HepG2 (cell line): Measurements from ENCODE around the gene ASB16. TPM values are rescaled to one million over a fixed set of nuclear protein-coding genes. Genes with fewer than 3 reads are reported as not detected.

Source experiments
- ATAC-seq: fragments of 200-7000 bp; cut with Tn5 transposase; 3 replicates; pipeline ENCODE4 v1.9.1; 2020; ENCODE audit warnings: mild to moderate bottlenecking, moderate library complexity
- BruUV-seq: library from RNA; stranded (reverse); fragments of 400-500 nt; replicated peaks from 2 replicates; lab custom pipeline; 2021; lab: Mats Ljungman, UMichigan
- CTCF ChIA-PET: fragments of 300-600 bp; formaldehyde crosslinking; extraction: SDS; loops from one replicate; lab custom pipeline; 2021; ENCODE audit warnings: low total read pairs, inconsistent platforms, low intra/inter-chr PET ratio; lab: Yijun Ruan, JAX
- POLR2A ChIA-PET: fragments of 350-600 bp; sonication (Branson Sonifier 250); formaldehyde crosslinking; loops from one replicate; lab custom pipeline; 2020; ENCODE audit warnings: antibody characterized with exemption, inconsistent platforms; lab: Yijun Ruan, JAX
- DNase-seq: peaks from one replicate; pipeline ENCODE4 v3.0.0-alpha.2; 2015; ENCODE audit warnings: low spot score
- FAIRE-seq: peaks from 3 replicates; lab custom pipeline; 2011; peaks lifted over from hg19 to GRCh38; lab: Jason Lieb, UNC
- H2AFZ ChIP-seq: one replicate; pipeline ENCODE4 v1.6.1; 2011; ENCODE audit warnings: low read length, inconsistent platforms
- H3K27ac ChIP-seq: fragments of 300-600 bp; 3 replicates; pipeline ENCODE4 v1.8.0; 2011; ENCODE audit warnings: mixed run types, mild to moderate bottlenecking, mixed read lengths, low read length, inconsistent platforms; ENCODE audit not compliant: insufficient read depth; ENCODE audit errors: extremely low read length
- H3K27me3 ChIP-seq, 2 experiments: fragments of 200-600 bp in 1 of 2; 2 replicates in 1 of 2; 3 replicates in 1 of 2; pipeline versions ENCODE4 v1.6.0 to v1.8.0; 2011; ENCODE audit warnings: low read length in 2 of 2, mild to moderate bottlenecking in 2 of 2, moderate library complexity in 2 of 2, inconsistent platforms in 1 of 2; ENCODE audit not compliant: insufficient read depth in 2 of 2, control insufficient read depth in 1 of 2
- H3K36me3 ChIP-seq, 2 experiments: fragments of 200-600 bp in 1 of 2; replicated peaks in 1 of 2; 2 replicates in 1 of 2; 3 replicates in 1 of 2; pipeline versions ENCODE4 v1.5.1 to v1.8.0; 2011; ENCODE audit warnings: low read length in 2 of 2, inconsistent platforms in 1 of 2; ENCODE audit not compliant: insufficient read depth in 2 of 2, control insufficient read depth in 1 of 2
- H3K4me1 ChIP-seq: 2 replicates; pipeline ENCODE4 v1.5.1; 2012; ENCODE audit warnings: low read length, inconsistent platforms; ENCODE audit not compliant: insufficient read depth
- H3K4me2 ChIP-seq: 2 replicates; pipeline ENCODE4 v1.6.0; 2011; ENCODE audit warnings: low read depth, low read length, inconsistent platforms
- H3K4me3 ChIP-seq, 3 experiments: fragments of 200-600 bp in 1 of 3; sonication (generic), shearing (Covaris generic) in 1 of 3; replicated peaks in 1 of 3; 2 replicates each; pipeline ENCODE4 v1.5.1; 2011 to 2016; ENCODE audit warnings: low read length in 3 of 3, inconsistent platforms in 2 of 3, low read depth in 2 of 3, mild to moderate bottlenecking in 2 of 3, control low read depth in 1 of 3, mixed read lengths in 1 of 3; ENCODE audit not compliant: insufficient read depth in 1 of 3
- H3K79me2 ChIP-seq: one replicate; pipeline ENCODE4 v1.6.1; 2011; ENCODE audit warnings: low read length, inconsistent platforms; ENCODE audit not compliant: insufficient read depth
- H3K9ac ChIP-seq: 2 replicates; pipeline ENCODE4 v1.6.0; 2011; ENCODE audit warnings: mild to moderate bottlenecking, low read depth, low read length, inconsistent platforms; ENCODE audit not compliant: insufficient read depth
- H3K9me3 ChIP-seq: 2 replicates; pipeline ENCODE4 v1.5.1; 2012; ENCODE audit warnings: mild to moderate bottlenecking, low read length
- H4K20me1 ChIP-seq: 2 replicates; pipeline ENCODE4 v1.6.0; 2011; ENCODE audit warnings: inconsistent platforms, mild to moderate bottlenecking, low read length, moderate library complexity; ENCODE audit not compliant: insufficient read depth
- GLI4 ChIP-seq: sonication (generic); formaldehyde crosslinking; IDR thresholded peaks from 2 replicates; pipeline ENCODE4 v1.5.1; 2020; ENCODE audit warnings: missing genetic modification reagents, mild to moderate bottlenecking, moderate library complexity, borderline replicate concordance
- NRL ChIP-seq: sonication (generic); formaldehyde crosslinking; IDR thresholded peaks from 2 replicates; pipeline ENCODE4 v1.5.0; 2020; ENCODE audit warnings: missing genetic modification reagents, mild to moderate bottlenecking, moderate library complexity, borderline replicate concordance
- POLR2G ChIP-seq: fragments of 200-400 bp; formaldehyde crosslinking; IDR thresholded peaks from 2 replicates; pipeline ENCODE4 v1.6.1; 2018; ENCODE audit warnings: mild to moderate bottlenecking, low read depth, low read length, moderate library complexity
- SP140L ChIP-seq: sonication (generic); formaldehyde crosslinking; IDR thresholded peaks from 2 replicates; pipeline ENCODE4 v1.4.0; 2020; ENCODE audit warnings: missing genetic modification reagents, borderline replicate concordance
- ZNF318 ChIP-seq: sonication (generic); formaldehyde crosslinking; IDR thresholded peaks from 2 replicates; pipeline ENCODE4 v1.4.0; 2020; ENCODE audit warnings: mild to moderate bottlenecking, missing genetic modification reagents
- ZNF33B ChIP-seq: sonication (generic); formaldehyde crosslinking; IDR thresholded peaks from 2 replicates; pipeline ENCODE4 v1.5.1; 2020; ENCODE audit warnings: mild to moderate bottlenecking, missing genetic modification reagents
- ZNF510 ChIP-seq: sonication (generic); formaldehyde crosslinking; IDR thresholded peaks from 2 replicates; pipeline ENCODE4 v1.4.0; 2020; ENCODE audit warnings: low read depth, mild to moderate bottlenecking, missing genetic modification reagents
- ZNF607 ChIP-seq: sonication (generic); formaldehyde crosslinking; IDR thresholded peaks from 2 replicates; pipeline ENCODE4 v1.5.1; 2020; ENCODE audit warnings: missing genetic modification reagents, mild to moderate bottlenecking, borderline replicate concordance
- ZNF619 ChIP-seq: sonication (generic); formaldehyde crosslinking; IDR thresholded peaks from 2 replicates; pipeline ENCODE4 v1.4.0; 2020; ENCODE audit warnings: mild to moderate bottlenecking, missing genetic modification reagents
- ZNF772 ChIP-seq: sonication (generic); formaldehyde crosslinking; IDR thresholded peaks from 2 replicates; pipeline ENCODE4 v1.5.0; 2020; ENCODE audit warnings: mild to moderate bottlenecking, missing genetic modification reagents
- ZNF878 ChIP-seq: sonication (generic); formaldehyde crosslinking; IDR thresholded peaks from 2 replicates; pipeline ENCODE4 v1.8.1; 2023; ENCODE audit warnings: mild to moderate bottlenecking, missing genetic modification reagents, moderate library complexity
- WGBS: methylation state at CpG from one replicate; pipeline ENCODE4 v1.1.6; 2017; ENCODE audit warnings: low lambda C conversion rate; 5-methylcytosine and 5-hydroxymethylcytosine counted together
- in situ Hi-C: cut with HindIII; loops from 2 replicates; pipeline ENCODE4 v1.10.0; 2017; ENCODE audit warnings: low pct_unique_long_range_greater_than_20kb; ENCODE audit not compliant: extremely low pct_ligation_motif_present
- intact Hi-C: fragments of 100-400 bp; cut with micrococcal nuclease; formaldehyde crosslinking; loops from one replicate; pipeline ENCODE4 v1.10.0; 2022; ENCODE audit not compliant: unreplicated experiment
- polyA plus RNA-seq, 8 experiments: library from polyadenylated mRNA; depleted of rRNA in 3 of 8; stranded (reverse) in 7 of 8; unstranded in 1 of 8; fragments of >200 nt; fragmentation: Illumina TruSeq in 4 of 8; extraction: Trizol in 4 of 8; gene quantifications; 2 replicates each; pipeline versions ENCODE4 v1.2.1 to v1.2.3, GENCODE V29; 2011 to 2016; ENCODE audit warnings: low read depth in 4 of 8, missing spikeins in 1 of 8, mixed read lengths in 1 of 8; ENCODE audit not compliant: insufficient read depth in 1 of 8
- total RNA-seq, 5 experiments: library from RNA; depleted of rRNA; stranded (reverse); fragments of >200 nt; fragmentation: Illumina TruSeq; extraction: Trizol; gene quantifications; 2 replicates each; pipeline ENCODE4 v1.2.3, GENCODE V29; 2016; ENCODE audit warnings: low read depth in 1 of 5
- TF ChIP-seq, protein P1 (sequence below): sonication (generic); formaldehyde crosslinking; IDR thresholded peaks from 2 replicates; pipeline ENCODE4 v1.4.0; 2020; ENCODE audit warnings: missing genetic modification reagents, borderline replicate concordance

Gene ASB16
- total and polyA plus RNA-seq, 2 of the 13 experiments (the other 11 are each of a cell fraction or from before 2014, with no cell fraction given): 0.07 TPM; not detected in 1

DNA sequence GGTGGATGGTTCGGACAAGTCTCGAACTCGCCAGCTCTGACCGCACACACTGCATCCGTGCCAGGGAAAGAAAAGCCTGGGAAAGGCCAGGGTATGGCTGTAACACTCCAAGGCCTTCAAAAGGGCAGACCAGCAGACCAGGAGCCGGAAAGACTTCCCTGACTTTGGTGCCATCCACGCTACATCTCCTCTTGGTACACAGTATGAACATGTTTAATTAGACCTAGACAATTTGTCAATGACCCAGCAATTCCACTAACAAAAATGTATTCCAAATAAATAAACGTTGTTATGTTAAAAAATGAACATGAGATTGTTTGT lies 46.4 kb upstream of the ASB16 start:
- H3K4me2 ChIP-seq: peak overlapping the region; percentile 88
- peaks cover 2 to 11% of the 10 kb centered on the region in 2 experiments; a peak in 2 of 5 replicates for H3K27me3 ChIP-seq
- intact Hi-C loops: loop anchor here (2.0 to 5.0 kb wide), 2 partner anchors 13 to 43 kb away; no protein-coding TSS in a partner anchor
- H2AFZ ChIP-seq: peak overlapping the region; percentile 45
- H3K9ac ChIP-seq: peak overlapping the region; percentile 90
- ChIA-PET CTCF (interaction anchor here (1.7 to 2.5 kb wide), 3 partner anchors 9 to 40 kb away, joined by 4 to 21 read pairs (median 8); partner anchors contain the start of gene HROB), POLR2A (interaction anchor here (0.7 to 4.1 kb wide), 22 partner anchors 9 to 222 kb away, joined by 3 to 83 read pairs (median 8); partner anchors contain the start of genes ATXN7L3, G6PC3, TMEM101 and TMUB2)
- no peaks in the 10 kb centered on the region for H3K9me3 ChIP-seq
- no peak; the same call in 2 of the 3 replicates for ATAC-seq
- BruUV-seq: TSS peak; percentile 94
- H4K20me1 ChIP-seq: peaks cover 25% of the 10 kb centered on the region; the same call in 1 of the 2 replicates
- H3K79me2 ChIP-seq: peaks cover 3% of the 10 kb centered on the region
- in situ Hi-C loops: loop anchor here (5.0 kb wide), 1 partner anchor 42 kb away; no protein-coding TSS in a partner anchor
- peak overlapping the region; percentile 80 to 97 (median 84) for H3K4me3 ChIP-seq
- H3K4me1 ChIP-seq: peaks cover 57% of the 10 kb centered on the region
- peak overlapping the region; percentile 81 for H3K27ac ChIP-seq
- WGBS: 4% methylated on average over 8 of the region's 8 CpGs
- peak; percentile 39 for FAIRE-seq
- H3K36me3 ChIP-seq: no peaks in the 10 kb centered on the region
- DNase-seq: no peak
- TF ChIP-seq ZNF772: 0 out of 2 replicates have a peak, but pooled peaks have one; percentile 4
- 0 out of 2 replicates have a peak, but pooled peaks have one; percentile 45 for TF ChIP-seq POLR2G
- peak; percentile 65; the same call in 1 of the 2 replicates for TF ChIP-seq ZNF878 (CRISPR knock-in tag)
- TF ChIP-seq ZNF619 (CRISPR knock-in tag): no peak
- TF ChIP-seq SP140L (CRISPR knock-in tag): no peak
- peak; percentile 31; the same call in 1 of the 2 replicates for TF ChIP-seq ZNF318 (CRISPR knock-in tag)
- peak; percentile 64; the same call in 1 of the 2 replicates for TF ChIP-seq GLI4
- TF ChIP-seq ZNF607: peak; percentile 29; the same call in 1 of the 2 replicates
- TF ChIP-seq, protein P1, sequence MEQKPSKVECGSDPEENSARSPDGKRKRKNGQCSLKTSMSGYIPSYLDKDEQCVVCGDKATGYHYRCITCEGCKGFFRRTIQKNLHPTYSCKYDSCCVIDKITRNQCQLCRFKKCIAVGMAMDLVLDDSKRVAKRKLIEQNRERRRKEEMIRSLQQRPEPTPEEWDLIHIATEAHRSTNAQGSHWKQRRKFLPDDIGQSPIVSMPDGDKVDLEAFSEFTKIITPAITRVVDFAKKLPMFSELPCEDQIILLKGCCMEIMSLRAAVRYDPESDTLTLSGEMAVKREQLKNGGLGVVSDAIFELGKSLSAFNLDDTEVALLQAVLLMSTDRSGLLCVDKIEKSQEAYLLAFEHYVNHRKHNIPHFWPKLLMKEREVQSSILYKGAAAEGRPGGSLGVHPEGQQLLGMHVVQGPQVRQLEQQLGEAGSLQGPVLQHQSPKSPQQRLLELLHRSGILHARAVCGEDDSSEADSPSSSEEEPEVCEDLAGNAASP (CRISPR knock-in tag): no peak
- no peak; the same call in 1 of the 2 replicates for TF ChIP-seq ZNF33B (CRISPR knock-in tag)
- TF ChIP-seq NRL (CRISPR knock-in tag): no peak
- 0 out of 2 replicates have a peak, but pooled peaks have one; percentile 23 for TF ChIP-seq ZNF510 (CRISPR knock-in tag)
